Keratinocyte (primary cell): ENCODE data around the gene ZFYVE9. TPM values are rescaled to one million over a fixed set of nuclear protein-coding genes. Genes with fewer than 3 reads are reported as not detected.

ENCODE experiments used
- DNase-seq: peaks from one replicate; pipeline ENCODE4 v3.0.0-alpha.2; 2011; ENCODE audit warnings: low read depth, missing footprints, low spot score
- FAIRE-seq: peaks from 2 replicates; lab custom pipeline; 2011; peaks lifted over from hg19 to GRCh38; lab: Jason Lieb, UNC
- H2AFZ ChIP-seq: 2 replicates; pipeline ENCODE4 v1.6.0; 2012; ENCODE audit warnings: low read length, control low read depth, inconsistent platforms; ENCODE audit not compliant: control insufficient read depth
- H3K27ac ChIP-seq: 2 replicates; pipeline ENCODE4 v1.5.1; 2011; ENCODE audit warnings: low read length; ENCODE audit not compliant: control insufficient read depth, insufficient read depth
- H3K27me3 ChIP-seq: 3 replicates; pipeline ENCODE4 v1.6.0; 2011; ENCODE audit warnings: low read length; ENCODE audit not compliant: control insufficient read depth, insufficient read depth; ENCODE audit errors: extremely low read depth
- H3K36me3 ChIP-seq, 2 experiments: 2 replicates in 1 of 2; 3 replicates in 1 of 2; pipeline ENCODE4 v1.5.1; 2011; ENCODE audit warnings: low read length in 2 of 2, mild to moderate bottlenecking in 1 of 2; ENCODE audit not compliant: control insufficient read depth in 2 of 2, insufficient read depth in 2 of 2; ENCODE audit errors: extremely low read depth in 1 of 2
- H3K4me1 ChIP-seq: 3 replicates; pipeline ENCODE4 v1.5.1; 2011; ENCODE audit warnings: low read length; ENCODE audit not compliant: control insufficient read depth, insufficient read depth; ENCODE audit errors: extremely low read depth
- H3K4me2 ChIP-seq: 3 replicates; pipeline ENCODE4 v1.6.0; 2011; ENCODE audit warnings: low read depth, low read length; ENCODE audit not compliant: control insufficient read depth, insufficient read depth; ENCODE audit errors: extremely low read depth
- H3K4me3 ChIP-seq, 3 experiments: fragments of 200-600 bp in 1 of 3; sonication (generic) in 1 of 3; 2 replicates in 2 of 3; 3 replicates in 1 of 3; pipeline ENCODE4 v1.5.1; 2011 to 2016; ENCODE audit warnings: low read length in 3 of 3, mild to moderate bottlenecking in 3 of 3, control low read depth in 2 of 3, inconsistent platforms in 1 of 3, low read depth in 1 of 3, mixed read lengths in 1 of 3, mixed run types in 1 of 3, moderate library complexity in 1 of 3; ENCODE audit not compliant: control insufficient read depth in 2 of 3, insufficient read depth in 2 of 3; ENCODE audit errors: extremely low read depth in 1 of 3
- H3K79me2 ChIP-seq: 2 replicates; pipeline ENCODE4 v1.6.0; 2012; ENCODE audit warnings: low read length; ENCODE audit not compliant: control insufficient read depth, insufficient read depth
- H3K9ac ChIP-seq: 3 replicates; pipeline ENCODE4 v1.6.0; 2011; ENCODE audit warnings: low read length; ENCODE audit not compliant: control insufficient read depth, insufficient read depth; ENCODE audit errors: extremely low read depth
- H3K9me1 ChIP-seq: 3 replicates; pipeline ENCODE4 v1.6.0; 2011; ENCODE audit warnings: low read length; ENCODE audit not compliant: control insufficient read depth, insufficient read depth; ENCODE audit errors: extremely low read depth
- H3K9me3 ChIP-seq: 2 replicates; pipeline ENCODE4 v1.5.1; 2012; ENCODE audit warnings: low read depth, low read length; ENCODE audit not compliant: control insufficient read depth
- H4K20me1 ChIP-seq: 3 replicates; pipeline ENCODE4 v1.6.0; 2011; ENCODE audit warnings: low read length; ENCODE audit not compliant: control insufficient read depth, insufficient read depth; ENCODE audit errors: extremely low read depth
- CTCF ChIP-seq, 3 experiments: IDR thresholded peaks in 1 of 3; conservative IDR thresholded peaks in 1 of 3; optimal IDR thresholded peaks in 1 of 3; 2 replicates in 2 of 3; 3 replicates in 1 of 3; pipeline versions ENCODE3 to v1.5.1; 2011; ENCODE audit warnings: low read length in 3 of 3, mild to moderate bottlenecking in 3 of 3, moderate library complexity in 2 of 3, control low read depth in 1 of 3, inconsistent platforms in 1 of 3; ENCODE audit not compliant: insufficient read depth in 2 of 3; ENCODE audit errors: extremely low read depth in 1 of 3
- EZH2 ChIP-seq: IDR thresholded peaks from one replicate; pipeline ENCODE4 v1.6.1; 2012; ENCODE audit warnings: inconsistent platforms, mild to moderate bottlenecking, low read length, moderate library complexity
- dilution Hi-C: fragments of 300-500 bp; cut with MboI; formaldehyde crosslinking; loops from one replicate; pipeline ENCODE4 v1.7.0; 2020; ENCODE audit warnings: low sequenced_read_pairs; ENCODE audit not compliant: extremely low pct_ligation_motif_present
- polyA plus RNA-seq, 5 experiments: library from polyadenylated mRNA; depleted of rRNA in 3 of 5; stranded (reverse) in 3 of 5; stranded (forward) in 1 of 5; unstranded in 1 of 5; fragments of >200 nt; gene quantifications; 1 replicate in 1 of 5; 2 replicates in 3 of 5; 3 replicates in 1 of 5; pipeline versions ENCODE4 v1.2.1 to v1.2.3, GENCODE V29; 2011 to 2012; ENCODE audit warnings: missing spikeins in 2 of 5, low read depth in 1 of 5, low replicate concordance in 1 of 5

ZFYVE9 gene
- polyA plus RNA-seq, 1 donor (not counting 4 experiments of a cell fraction or from before 2014, with no cell fraction given), result 27.7 TPM

- H3K9ac ChIP-seq, result no peak overlapping the region
Observed at GRCh38 chr1:52225174-52225573, 83.3 kb downstream of the ZFYVE9 start.

DNA sequence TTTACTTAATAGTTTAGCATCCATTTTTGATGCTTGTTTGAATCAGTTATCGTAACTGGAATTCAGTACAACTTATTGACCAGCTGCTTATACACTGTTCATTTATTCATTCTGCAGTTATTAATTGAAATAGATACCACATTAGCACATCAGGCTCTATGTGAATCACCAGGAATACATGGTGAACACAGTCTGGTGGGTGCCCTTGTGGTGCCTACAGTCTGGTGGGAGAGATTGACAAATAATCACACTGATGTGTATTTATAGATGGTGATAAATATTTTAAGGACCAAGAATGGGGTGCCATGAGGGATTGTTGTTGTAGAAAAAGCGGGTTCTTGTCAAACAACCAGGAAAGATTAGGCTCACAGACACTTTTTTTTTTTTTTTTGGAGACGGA lies 87.6 kb downstream of the ZFYVE9 start:
- Histone ChIP-seq H2AFZ (no peak overlapping the region), H3K27ac (no peak overlapping the region), H3K79me2 (peaks cover 4% of the 10 kb centered on the region), H3K9ac (no peak overlapping the region), H3K4me3 (no peak overlapping the region), H3K4me1 (no peaks in the 10 kb centered on the region), H4K20me1 (no peaks in the 10 kb centered on the region), H3K9me1 (no peaks in the 10 kb centered on the region), H3K9me3 (peaks cover 4% of the 10 kb centered on the region), H3K27me3 (no peaks in the 10 kb centered on the region), H3K4me2 (no peak overlapping the region), H3K36me3 (no peaks in the 10 kb centered on the region)
- dilution Hi-C loops, result no loop called here
- no peak for TF ChIP-seq EZH2
- TF ChIP-seq CTCF (optimal IDR thresholded peaks at IDR 0.05 in 1 of 3, IDR thresholded peaks at IDR 0.05 in 1 of 3, conservative IDR thresholded peaks at IDR 0.05 in 1 of 3; ENCODE audit: extremely low read depth in 1 of 3, insufficient read depth in 2 of 3, low read length in 3 of 3), result no peak
- FAIRE-seq (no peak), DNase-seq (no peak)

More at GRCh38 chr1:52225174-52225573, 83.3 kb downstream of the ZFYVE9 start:
- Histone ChIP-seq H3K4me2 (no peak overlapping the region), H4K20me1 (no peaks in the 10 kb centered on the region), H3K27ac (no peak overlapping the region), H3K79me2 (peaks cover 5% of the 10 kb centered on the region), H3K9me1 (no peaks in the 10 kb centered on the region), H3K27me3 (no peaks in the 10 kb centered on the region), H3K4me1 (no peaks in the 10 kb centered on the region), H3K4me3 (no peak overlapping the region), H3K9me3 (peaks cover 4% of the 10 kb centered on the region), H3K36me3 (no peaks in the 10 kb centered on the region), H2AFZ (no peak overlapping the region)
- dilution Hi-C loops, result no loop called here
- FAIRE-seq (peak; percentile 62), DNase-seq (no peak)
- TF ChIP-seq CTCF (optimal IDR thresholded peaks at IDR 0.05 in 1 of 3, IDR thresholded peaks at IDR 0.05 in 1 of 3, conservative IDR thresholded peaks at IDR 0.05 in 1 of 3; ENCODE audit: extremely low read depth in 1 of 3, insufficient read depth in 2 of 3, low read length in 3 of 3) (no peak), EZH2 (no peak)
